ENCODE data around the gene FAM107A.

- no peak for TF ChIP-seq EZH2phosphoT487 (IDR thresholded peaks at IDR 0.05; ENCODE audit: insufficient read depth, low read depth)
- TF ChIP-seq EZH2 (IDR thresholded peaks at IDR 0.05; ENCODE audit: insufficient read depth, poor library complexity, severe bottlenecking): no peak
These were observed 19.8 kb upstream of the FAM107A start for GRCh38 chr3:58596834-58597518.

Measured in GM23248 (cell line).